H1 (cell line): ENCODE data around the gene MYBPHL.

Experiments used
- CEBPB ChIP-seq: IDR thresholded peaks from 2 replicates; pipeline ENCODE4 v1.6.1; 2012; ENCODE audit warnings: low read depth, low read length
- CTCF ChIP-seq, 3 experiments: IDR thresholded peaks; 1 replicate in 2 of 3; 2 replicates in 1 of 3; pipeline versions ENCODE4 v1.5.1 to v1.6.1; 2011; ENCODE audit warnings: low read length in 3 of 3, mild to moderate bottlenecking in 3 of 3, inconsistent platforms in 2 of 3, low read depth in 1 of 3, moderate library complexity in 1 of 3; ENCODE audit not compliant: insufficient read depth in 1 of 3; ENCODE audit errors: control extremely low read depth in 1 of 3
- EP300 ChIP-seq, 2 experiments: IDR thresholded peaks; 1 replicate in 1 of 2; 2 replicates in 1 of 2; pipeline ENCODE4 v1.6.1; 2011 to 2012; ENCODE audit warnings: low read depth in 2 of 2, low read length in 2 of 2, mild to moderate bottlenecking in 2 of 2, borderline replicate concordance in 1 of 2, inconsistent platforms in 1 of 2, moderate library complexity in 1 of 2
- HDAC2 ChIP-seq, 2 experiments: fragments of 300-600 bp in 1 of 2; sonication (generic) in 1 of 2; IDR thresholded peaks; 2 replicates each; pipeline ENCODE4 v1.6.1; 2011 to 2012; ENCODE audit warnings: low read depth in 2 of 2, low read length in 2 of 2, mild to moderate bottlenecking in 2 of 2, moderate library complexity in 2 of 2, borderline replicate concordance in 1 of 2, inconsistent platforms in 1 of 2
- POLR2AphosphoS5 ChIP-seq: IDR thresholded peaks from 2 replicates; pipeline ENCODE4 v1.6.1; 2011; ENCODE audit warnings: low read depth, low read length
- RAD21 ChIP-seq, 2 experiments: IDR thresholded peaks in 1 of 2; conservative IDR thresholded peaks in 1 of 2; 2 replicates each; pipeline ENCODE4 v1.6.1; 2011; ENCODE audit warnings: low read depth in 2 of 2, low read length in 2 of 2, improper control_type of control experiment in 1 of 2, inconsistent platforms in 1 of 2, mild to moderate bottlenecking in 1 of 2, moderate library complexity in 1 of 2
- SIRT6 ChIP-seq: IDR thresholded peaks from one replicate; pipeline ENCODE4 v1.7.1; 2012; ENCODE audit warnings: low read length, inconsistent platforms
- TAF1 ChIP-seq: IDR thresholded peaks from 2 replicates; pipeline ENCODE4 v1.6.1; 2011; ENCODE audit warnings: mild to moderate bottlenecking, low read depth, low read length
- ZNF274 ChIP-seq: IDR thresholded peaks from 2 replicates; pipeline ENCODE4 v1.7.0; 2012; ENCODE audit warnings: low read length, borderline replicate concordance; ENCODE audit errors: extremely low read depth

GRCh38 chr1:109254621-109255096 lies 52.2 kb downstream of the MYBPHL start:
- TF ChIP-seq TAF1: no peak
- TF ChIP-seq ZNF274: no peak
- TF ChIP-seq HDAC2 (IDR thresholded peaks at IDR 0.05; ENCODE audit: borderline replicate concordance in 1 of 2, low read depth in 2 of 2, low read length in 2 of 2): no peak
- TF ChIP-seq CTCF (IDR thresholded peaks at IDR 0.05; ENCODE audit: control extremely low read depth in 1 of 3, insufficient read depth in 1 of 3, low read depth in 1 of 3, low read length in 3 of 3): peak in 2 of 3 experiments; percentile 12 to 18; a peak in 2 of 4 replicates
- no peak for TF ChIP-seq RAD21 (IDR thresholded peaks at IDR 0.05 in 1 of 2, conservative IDR thresholded peaks at IDR 0.05 in 1 of 2; ENCODE audit: low read depth in 2 of 2, low read length in 2 of 2)
- no peak for TF ChIP-seq EP300 (IDR thresholded peaks at IDR 0.05; ENCODE audit: borderline replicate concordance in 1 of 2, low read depth in 2 of 2, low read length in 2 of 2)
- TF ChIP-seq CEBPB: no peak
- no peak for TF ChIP-seq SIRT6
- no peak for TF ChIP-seq POLR2AphosphoS5
